HG03457 (cell line): ENCODE results near the gene JMJD1C.

Source experiments
- ATAC-seq: cut with Tn5 transposase; IDR thresholded peaks from one replicate; pipeline ENCODE4 v1.9.1; 2021; ENCODE audit warnings: moderate number of reproducible peaks; ENCODE audit not compliant: unreplicated experiment

Gene JMJD1C

GRCh38 chr10:63483983-63484382 is 18.2 kb upstream of the JMJD1C start:
- no peak for ATAC-seq

GRCh38 chr10:63481815-63482421 is 16.1 kb upstream of the JMJD1C start:
- ATAC-seq: no peak

GRCh38 chr10:63480237-63480636 is 14.5 kb upstream of the JMJD1C start:
- no peak for ATAC-seq

- ATAC-seq: no peak
Observed at GRCh38 chr10:63478564-63478963, 12.8 kb upstream of the JMJD1C start.

GRCh38 chr10:63477927-63478326 is 12.2 kb upstream of the JMJD1C start:
- no peak for ATAC-seq

GRCh38 chr10:63474488-63474887 is 8.7 kb upstream of the JMJD1C start:
- no peak for ATAC-seq

- ATAC-seq: no peak
Observed at GRCh38 chr10:63470928-63471327, 5.2 kb upstream of the JMJD1C start.

- ATAC-seq: no peak
Observed at GRCh38 chr10:63468947-63469346, 3.2 kb upstream of the JMJD1C start.

- no peak for ATAC-seq
Observed at GRCh38 chr10:63467841-63468240, 2.1 kb upstream of the JMJD1C start.

GRCh38 chr10:63466144-63466935 is 563 bp upstream of the JMJD1C start:
- peak; percentile 18 for ATAC-seq

- peak; percentile 39 for ATAC-seq
Observed at GRCh38 chr10:63464402-63465292, 1.1 kb downstream of the JMJD1C start.

- ATAC-seq: no peak
Observed at GRCh38 chr10:63462442-63462841, 3.3 kb downstream of the JMJD1C start.

- ATAC-seq: no peak
Observed at GRCh38 chr10:63458177-63458576, 7.6 kb downstream of the JMJD1C start.

GRCh38 chr10:63457594-63457993 is 8.2 kb downstream of the JMJD1C start:
- no peak for ATAC-seq

- ATAC-seq: no peak
Observed at GRCh38 chr10:63456437-63457210, 9.2 kb downstream of the JMJD1C start.

GRCh38 chr10:63455507-63455906 is 10.3 kb downstream of the JMJD1C start:
- no peak for ATAC-seq

- no peak for ATAC-seq
Observed at GRCh38 chr10:63454631-63455030, 11.1 kb downstream of the JMJD1C start.

GRCh38 chr10:63452524-63452923 is 13.3 kb downstream of the JMJD1C start:
- ATAC-seq: no peak

GRCh38 chr10:63446716-63447440 is 18.9 kb downstream of the JMJD1C start:
- no peak for ATAC-seq

- no peak for ATAC-seq
Observed at GRCh38 chr10:63441404-63441803, 24.4 kb downstream of the JMJD1C start.
